T-cell (primary cell): Measurements from ENCODE around the gene GMEB2. TPM values are rescaled to one million over a fixed set of nuclear protein-coding genes. Genes with fewer than 3 reads are reported as not detected.
"Not testable (repeated sequence)": the region's sequence is repeated elsewhere in the genome, so short reads cannot be mapped to it uniquely, and the experiment has no call there.

Source experiments
- ATAC-seq, 4 experiments: fragments of 200-7000 bp in 3 of 4; fragments of 150-1000 bp in 1 of 4; cut with Tn5 transposase; replicated peaks in 1 of 4; 1 replicate in 3 of 4; 2 replicates in 1 of 4; pipeline ENCODE4 v1.10.0; 2021; ENCODE audit warnings: moderate library complexity in 3 of 4, mild to moderate bottlenecking in 2 of 4, moderate number of reproducible peaks in 1 of 4
- CTCF ChIA-PET, 2 donors: fragments of 300-600 bp; sonication (Branson Sonifier 250); formaldehyde crosslinking; loops; one replicate each; lab custom pipeline; 2022; ENCODE audit warnings: antibody characterized with exemption in 2 of 2; lab: Charles Lee
- POLR2A ChIA-PET, 2 donors: fragments of 300-600 bp; sonication (Branson Sonifier 250); formaldehyde crosslinking; loops; one replicate each; lab custom pipeline; 2022; ENCODE audit warnings: antibody characterized with exemption in 2 of 2; lab: Charles Lee
- DNase-seq, 35 experiments: peaks; one replicate each; pipeline versions ENCODE4 v3.0.0 to v3.0.0-alpha.2; 2013 to 2023
- H3K27ac ChIP-seq: one replicate; pipeline ENCODE4 v1.5.1; 2013; ENCODE audit warnings: low read length
- H3K27me3 ChIP-seq, 2 experiments: replicated peaks in 1 of 2; 1 replicate in 1 of 2; 2 replicates in 1 of 2; pipeline versions ENCODE4 v1.6.1 to v1.7.0; 2013; ENCODE audit warnings: low read length in 1 of 2, mixed read lengths in 1 of 2; ENCODE audit not compliant: control insufficient read depth in 2 of 2, insufficient read depth in 2 of 2; ENCODE audit errors: extremely low read depth in 1 of 2
- H3K36me3 ChIP-seq, 2 donors: 1 replicate in 1 of 2; 2 replicates in 1 of 2; pipeline versions ENCODE4 v1.6.1 to v1.7.0; 2013; ENCODE audit warnings: low read length in 1 of 2; ENCODE audit not compliant: control insufficient read depth in 2 of 2, insufficient read depth in 1 of 2; ENCODE audit errors: extremely low read depth in 1 of 2
- H3K4me1 ChIP-seq, 2 experiments: 1 replicate in 1 of 2; 2 replicates in 1 of 2; pipeline versions ENCODE4 v1.6.1 to v1.7.0; 2013; ENCODE audit warnings: low read length in 2 of 2, mixed read lengths in 1 of 2; ENCODE audit not compliant: insufficient read depth in 2 of 2, control insufficient read depth in 1 of 2; ENCODE audit errors: extremely low read depth in 1 of 2
- H3K4me3 ChIP-seq, 2 donors: 1 replicate in 1 of 2; 2 replicates in 1 of 2; pipeline versions ENCODE4 v1.5.1 to v1.7.0; 2013; ENCODE audit warnings: mild to moderate bottlenecking in 2 of 2, low read length in 1 of 2, moderate library complexity in 1 of 2; ENCODE audit not compliant: control insufficient read depth in 1 of 2; ENCODE audit errors: extremely low read depth in 1 of 2
- H3K9me3 ChIP-seq: 2 replicates; pipeline ENCODE4 v1.7.0; 2013
- H3K27ac Mint-ChIP-seq, 2 donors: one replicate each; pipeline ENCODE4 v1.8.0; 2020 to 2021; ENCODE audit warnings: mild to moderate bottlenecking in 2 of 2, mixed read lengths in 2 of 2
- H3K27me3 Mint-ChIP-seq, 2 donors: one replicate each; pipeline ENCODE4 v1.8.0; 2021 to 2022; ENCODE audit warnings: mixed read lengths in 2 of 2
- H3K36me3 Mint-ChIP-seq: one replicate; pipeline ENCODE4 v1.8.0; 2021; ENCODE audit warnings: mixed read lengths
- H3K4me1 Mint-ChIP-seq, 3 donors: one replicate each; pipeline ENCODE4 v1.8.0; 2020 to 2022; ENCODE audit warnings: mixed read lengths in 3 of 3, mild to moderate bottlenecking in 1 of 3
- H3K4me3 Mint-ChIP-seq, 3 donors: one replicate each; pipeline ENCODE4 v1.8.0; 2020 to 2022; ENCODE audit warnings: mild to moderate bottlenecking in 3 of 3, mixed read lengths in 3 of 3, moderate library complexity in 3 of 3
- H3K9me3 Mint-ChIP-seq, 3 donors: one replicate each; pipeline ENCODE4 v1.8.0; 2020 to 2022; ENCODE audit warnings: mixed read lengths in 3 of 3
- WGBS: methylation state at CpG from one replicate; pipeline ENCODE4 v1.1.5; 2013; ENCODE audit warnings: missing lambda C conversion rate; ENCODE audit not compliant: insufficient coverage; 5-methylcytosine and 5-hydroxymethylcytosine counted together
- total RNA-seq, 35 experiments: library from RNA in 6 of 35; stranded (reverse) in 6 of 35; fragments of 120-200 nt in 1 of 35; gene quantifications; one replicate each; pipeline versions ENCODE4 v1.2.1 to v1.2.4 and lab custom pipeline; 2013 to 2026

Gene GMEB2
- total RNA-seq, 5 donors from 2014 or later (not counting 1 experiment from before 2014, with no cell fraction given) = 20.7 to 30.3 (median 29.0) TPM

GRCh38 chr20:63617876-63618265 lies 9.0 kb downstream of the GMEB2 start:
- peaks cover 26% of the 10 kb centered on the region for H3K36me3 Mint-ChIP-seq
- no peaks in the 10 kb centered on the region for H3K27me3 ChIP-seq
- no peak for DNase-seq
- H3K36me3 ChIP-seq = peaks cover 22 to 46% of the 10 kb centered on the region in 2 donors
- ATAC-seq = no peak
- ChIA-PET POLR2A (no interaction called here), CTCF (no interaction called here)
- peaks cover 23 to 28% (median 26%) of the 10 kb centered on the region in 3 donors for H3K4me1 Mint-ChIP-seq
- peaks cover 0 to 4% of the 10 kb centered on the region in 2 experiments for H3K4me1 ChIP-seq
- no peak overlapping the region for H3K4me3 Mint-ChIP-seq
- H3K9me3 ChIP-seq = no peaks in the 10 kb centered on the region
- H3K9me3 Mint-ChIP-seq = no peaks in the 10 kb centered on the region
- H3K27ac Mint-ChIP-seq = no peak overlapping the region
- H3K27ac ChIP-seq = no peak overlapping the region
- no peaks in the 10 kb centered on the region for H3K27me3 Mint-ChIP-seq
- H3K4me3 ChIP-seq = no peak overlapping the region
- WGBS = 91% methylated on average over 4 of the region's 8 CpGs

- CTCF ChIA-PET = no interaction called here
- Mint-ChIP-seq H3K27me3 (no peaks in the 10 kb centered on the region), H3K4me3 (no peak overlapping the region), H3K27ac (no peak overlapping the region), H3K9me3 (no peaks in the 10 kb centered on the region), H3K36me3 (peaks cover 27% of the 10 kb centered on the region), H3K4me1 (peaks cover 17 to 22% (median 22%) of the 10 kb centered on the region in 3 donors)
- Histone ChIP-seq H3K36me3 (peaks cover 25 to 48% of the 10 kb centered on the region in 2 donors), H3K27me3 (no peaks in the 10 kb centered on the region), H3K27ac (no peak overlapping the region), H3K4me3 (no peak overlapping the region), H3K4me1 (no peaks in the 10 kb centered on the region), H3K9me3 (no peaks in the 10 kb centered on the region)
- no peak for DNase-seq
- no peak for ATAC-seq
- WGBS = 98% methylated on average over 38 of the region's 41 CpGs
- POLR2A ChIA-PET = no interaction called here
Measured at GRCh38 chr20:63617092-63617875, 9.6 kb downstream of the GMEB2 start.

- H3K27ac ChIP-seq, H3K27ac Mint-ChIP-seq, H3K9me3 ChIP-seq, H3K4me3 Mint-ChIP-seq, POLR2A ChIA-PET, ATAC-seq, H3K4me1 ChIP-seq, H3K27me3 Mint-ChIP-seq, H3K9me3 Mint-ChIP-seq, H3K4me3 ChIP-seq, H3K27me3 ChIP-seq, DNase-seq, H3K4me1 Mint-ChIP-seq: not testable (repeated sequence)
- 95% methylated on average over 2 of the region's 18 CpGs for WGBS
- H3K36me3 Mint-ChIP-seq = peaks cover 27% of the 10 kb centered on the region
- H3K36me3 ChIP-seq = peaks cover 35 to 47% of the 10 kb centered on the region in 2 donors
- CTCF ChIA-PET = interaction anchor here in 1 of 2 donors (0.6 kb wide), 1 partner anchor 20 kb away, joined by 3 read pairs; no protein-coding TSS in a partner anchor
Measured at GRCh38 chr20:63613863-63614594, 12.9 kb downstream of the GMEB2 start.

- Mint-ChIP-seq H3K27ac (no peak overlapping the region), H3K27me3 (no peaks in the 10 kb centered on the region), H3K36me3 (peaks cover 21% of the 10 kb centered on the region), H3K9me3 (no peaks in the 10 kb centered on the region), H3K4me3 (no peak overlapping the region), H3K4me1 (peaks cover 4 to 8% (median 6%) of the 10 kb centered on the region in 3 donors)
- POLR2A ChIA-PET = interaction anchor here in 1 of 2 donors (0.6 kb wide), 1 partner anchor 8 kb away, joined by 3 read pairs; no protein-coding TSS in a partner anchor
- H3K4me1 ChIP-seq = peaks cover 0 to 6% of the 10 kb centered on the region in 2 experiments
- 93% methylated on average over 14 of the region's 20 CpGs for WGBS
- no peaks in the 10 kb centered on the region for H3K27me3 ChIP-seq
- no peaks in the 10 kb centered on the region for H3K9me3 ChIP-seq
- H3K36me3 ChIP-seq = peaks cover 23 to 30% of the 10 kb centered on the region in 2 donors
- H3K27ac ChIP-seq = no peak overlapping the region
- CTCF ChIA-PET = interaction anchor here in 1 of 2 donors (0.5 kb wide), 1 partner anchor 74 kb away, joined by 3 read pairs; no protein-coding TSS in a partner anchor
- ATAC-seq (no peak), DNase-seq (peak in 1 of 35 experiments; percentile 21)
- no peak overlapping the region for H3K4me3 ChIP-seq
Measured at GRCh38 chr20:63612276-63612931, 14.5 kb downstream of the GMEB2 start.

GRCh38 chr20:63611646-63612045 lies 15.3 kb downstream of the GMEB2 start:
- POLR2A ChIA-PET = interaction anchor here in 1 of 2 donors (0.6 kb wide), 1 partner anchor 7 kb away, joined by 3 read pairs; no protein-coding TSS in a partner anchor

More at GRCh38 chr20:63611646-63612045, 15.3 kb downstream of the GMEB2 start:
- Histone ChIP-seq H3K27me3 (no peaks in the 10 kb centered on the region), H3K9me3 (no peaks in the 10 kb centered on the region), H3K36me3 (peaks cover 20 to 23% of the 10 kb centered on the region in 2 donors), H3K27ac (no peak overlapping the region), H3K4me3 (no peak overlapping the region), H3K4me1 (peaks cover 0 to 8% of the 10 kb centered on the region in 2 experiments)
- H3K4me1 Mint-ChIP-seq = peaks cover 6 to 11% (median 7%) of the 10 kb centered on the region in 3 donors
- H3K4me3 Mint-ChIP-seq = no peak overlapping the region
- WGBS = 100% methylated on average over 8 of the region's 10 CpGs
- no peaks in the 10 kb centered on the region for H3K9me3 Mint-ChIP-seq
- ATAC-seq (no peak), DNase-seq (no peak)
- H3K27ac Mint-ChIP-seq = no peak overlapping the region
- no peaks in the 10 kb centered on the region for H3K27me3 Mint-ChIP-seq
- CTCF ChIA-PET = interaction anchor here in 1 of 2 donors (0.5 kb wide), 1 partner anchor 73 kb away, joined by 3 read pairs; no protein-coding TSS in a partner anchor
- peaks cover 21% of the 10 kb centered on the region for H3K36me3 Mint-ChIP-seq
